OCI-LY1 (cell line): ENCODE data around the gene RAB7B.

Experiments
- H2AFZ ChIP-seq: fragments of 200-600 bp; sonication (generic), shearing (Covaris generic); 2 replicates; pipeline ENCODE4 v1.6.0; 2014; ENCODE audit warnings: antibody characterized with exemption, mild to moderate bottlenecking, low read length
- H3F3A ChIP-seq: fragments of 200-600 bp; sonication (generic), shearing (Covaris generic); 2 replicates; pipeline ENCODE4 v1.6.0; 2014; ENCODE audit warnings: mild to moderate bottlenecking, antibody characterized with exemption, low read length, moderate library complexity; ENCODE audit not compliant: insufficient read depth
- H3K27ac ChIP-seq: fragments of 200-600 bp; sonication (generic); 2 replicates; pipeline ENCODE4 v1.5.1; 2014; ENCODE audit warnings: low read length, mixed run types, mild to moderate bottlenecking, low read depth; ENCODE audit not compliant: poor library complexity, severe bottlenecking
- H3K27me3 ChIP-seq: fragments of 200-600 bp; sonication (generic); 2 replicates; pipeline ENCODE4 v1.6.0; 2014; ENCODE audit warnings: antibody characterized with exemption, mild to moderate bottlenecking, low read length, moderate library complexity; ENCODE audit not compliant: insufficient read depth
- H3K36me3 ChIP-seq: fragments of 200-600 bp; sonication (generic); 2 replicates; pipeline ENCODE4 v1.6.1; 2014; ENCODE audit warnings: mild to moderate bottlenecking, antibody characterized with exemption, low read length, moderate library complexity, mixed read lengths; ENCODE audit not compliant: insufficient read depth
- H3K4me1 ChIP-seq: fragments of 200-600 bp; sonication (generic); 2 replicates; pipeline ENCODE4 v1.5.1; 2014; ENCODE audit warnings: mild to moderate bottlenecking, low read length, moderate library complexity; ENCODE audit not compliant: insufficient read depth, severe bottlenecking
- H3K4me2 ChIP-seq: fragments of 200-600 bp; sonication (generic), shearing (Covaris generic); 2 replicates; pipeline ENCODE4 v1.6.1; 2014; ENCODE audit warnings: low read length
- H3K4me3 ChIP-seq: fragments of 200-600 bp; sonication (generic); 2 replicates; pipeline ENCODE4 v1.5.1; 2014; ENCODE audit warnings: low read length, low read depth, mild to moderate bottlenecking, mixed read lengths; ENCODE audit not compliant: poor library complexity, severe bottlenecking
- H3K79me2 ChIP-seq: fragments of 200-600 bp; shearing (Covaris generic); 2 replicates; pipeline ENCODE4 v1.6.1; 2016; ENCODE audit warnings: mixed run types, low read length, mixed read lengths; ENCODE audit not compliant: insufficient read depth
- H3K9ac ChIP-seq: fragments of 200-600 bp; sonication (generic), shearing (Covaris generic); 2 replicates; pipeline ENCODE4 v1.6.1; 2014; ENCODE audit warnings: mild to moderate bottlenecking, low read length, mixed read lengths
- H3K9me2 ChIP-seq: fragments of 200-600 bp; sonication (generic), shearing (Covaris generic); 2 replicates; pipeline ENCODE4 v1.6.1; 2014; ENCODE audit warnings: low read depth, mild to moderate bottlenecking, low read length, mixed read lengths
- H3K9me3 ChIP-seq: fragments of 200-600 bp; shearing (Covaris generic); 2 replicates; pipeline ENCODE4 v1.6.1; 2014; ENCODE audit warnings: low read length, mixed read lengths
- H4K20me1 ChIP-seq: fragments of 200-600 bp; sonication (generic), shearing (Covaris generic); 2 replicates; pipeline ENCODE4 v1.6.0; 2016; ENCODE audit warnings: mild to moderate bottlenecking, low read length; ENCODE audit not compliant: insufficient read depth
- EZH2 ChIP-seq: fragments of 200-600 bp; sonication (generic), shearing (Covaris generic); IDR thresholded peaks from 2 replicates; pipeline ENCODE4 v1.8.0; 2017; ENCODE audit warnings: borderline replicate concordance, mixed run types, mild to moderate bottlenecking, antibody characterized with exemption, low read length, moderate library complexity, mixed read lengths
- TF ChIP-seq, protein P1 (sequence below): fragments of 200-600 bp; sonication (generic), shearing (Covaris generic); IDR thresholded peaks from 2 replicates; pipeline ENCODE4 v1.5.1; 2017; ENCODE audit warnings: mild to moderate bottlenecking, antibody characterized with exemption, low read length, moderate library complexity, mixed read lengths

The RAB7B gene

DNA sequence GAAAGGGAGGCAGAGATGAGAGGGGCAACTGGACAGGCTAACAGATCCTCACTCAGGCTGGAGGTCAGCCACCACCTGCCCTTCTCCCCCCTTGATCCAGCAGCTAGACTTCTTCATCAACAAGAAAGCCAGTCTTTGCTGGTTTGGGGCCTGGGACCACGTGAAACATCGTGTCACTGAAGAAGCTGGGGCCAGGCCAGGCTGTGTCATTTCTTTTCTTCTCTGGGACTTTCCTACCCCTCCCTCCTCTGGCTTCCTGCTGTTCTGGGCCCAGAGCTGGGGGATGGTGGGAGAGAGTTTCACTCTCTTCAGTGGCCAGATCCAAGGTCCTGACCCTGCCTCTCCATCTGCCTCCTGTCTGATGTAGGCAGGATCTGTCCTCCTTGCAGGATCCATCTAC lies 41.8 kb downstream of the RAB7B start:
- no peak overlapping the region for H3K4me2 ChIP-seq
- no peak overlapping the region for H3K27ac ChIP-seq
- no peaks in the 10 kb centered on the region for H4K20me1 ChIP-seq
- peaks cover 3% of the 10 kb centered on the region; the same call in 1 of the 2 replicates for H3K27me3 ChIP-seq
- TF ChIP-seq, protein P1, sequence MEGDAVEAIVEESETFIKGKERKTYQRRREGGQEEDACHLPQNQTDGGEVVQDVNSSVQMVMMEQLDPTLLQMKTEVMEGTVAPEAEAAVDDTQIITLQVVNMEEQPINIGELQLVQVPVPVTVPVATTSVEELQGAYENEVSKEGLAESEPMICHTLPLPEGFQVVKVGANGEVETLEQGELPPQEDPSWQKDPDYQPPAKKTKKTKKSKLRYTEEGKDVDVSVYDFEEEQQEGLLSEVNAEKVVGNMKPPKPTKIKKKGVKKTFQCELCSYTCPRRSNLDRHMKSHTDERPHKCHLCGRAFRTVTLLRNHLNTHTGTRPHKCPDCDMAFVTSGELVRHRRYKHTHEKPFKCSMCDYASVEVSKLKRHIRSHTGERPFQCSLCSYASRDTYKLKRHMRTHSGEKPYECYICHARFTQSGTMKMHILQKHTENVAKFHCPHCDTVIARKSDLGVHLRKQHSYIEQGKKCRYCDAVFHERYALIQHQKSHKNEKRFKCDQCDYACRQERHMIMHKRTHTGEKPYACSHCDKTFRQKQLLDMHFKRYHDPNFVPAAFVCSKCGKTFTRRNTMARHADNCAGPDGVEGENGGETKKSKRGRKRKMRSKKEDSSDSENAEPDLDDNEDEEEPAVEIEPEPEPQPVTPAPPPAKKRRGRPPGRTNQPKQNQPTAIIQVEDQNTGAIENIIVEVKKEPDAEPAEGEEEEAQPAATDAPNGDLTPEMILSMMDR: no peak
- no peak for TF ChIP-seq EZH2
- no peaks in the 10 kb centered on the region for H3K4me1 ChIP-seq
- no peaks in the 10 kb centered on the region for H3K9me3 ChIP-seq
- H3K9me2 ChIP-seq: no peaks in the 10 kb centered on the region
- H3K36me3 ChIP-seq: no peaks in the 10 kb centered on the region
- H2AFZ ChIP-seq: no peak overlapping the region
- H3F3A ChIP-seq: no peaks in the 10 kb centered on the region
- H3K79me2 ChIP-seq: no peaks in the 10 kb centered on the region
- no peak overlapping the region for H3K4me3 ChIP-seq
- no peak overlapping the region for H3K9ac ChIP-seq

DNA sequence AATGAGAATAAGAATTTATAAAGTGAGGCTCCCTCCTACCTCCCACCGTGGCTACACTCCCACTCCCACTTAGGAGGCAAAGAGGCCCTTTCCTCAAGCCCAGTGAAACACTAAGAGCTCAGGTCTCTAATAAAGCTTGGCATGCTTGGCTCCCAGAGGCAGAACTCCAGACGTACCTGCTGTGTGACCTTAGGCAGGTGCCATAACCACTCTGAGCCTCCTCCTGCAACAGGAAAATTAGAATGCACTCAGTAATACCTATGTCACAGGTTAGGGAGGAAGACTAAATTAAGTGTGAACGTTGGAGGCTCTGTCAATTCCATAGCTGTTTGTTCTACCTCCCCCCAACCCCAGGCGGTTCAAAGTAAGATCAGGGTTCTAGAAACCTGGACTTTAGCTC lies 43.4 kb downstream of the RAB7B start:
- H3K27ac ChIP-seq: no peak overlapping the region
- TF ChIP-seq EZH2: no peak
- TF ChIP-seq, protein P1: no peak
- no peaks in the 10 kb centered on the region for H3K9me2 ChIP-seq
- H3K79me2 ChIP-seq: no peaks in the 10 kb centered on the region
- no peaks in the 10 kb centered on the region for H3K4me1 ChIP-seq
- H3K4me3 ChIP-seq: no peak overlapping the region
- no peaks in the 10 kb centered on the region for H3K36me3 ChIP-seq
- H3K9me3 ChIP-seq: no peaks in the 10 kb centered on the region
- H3K4me2 ChIP-seq: no peak overlapping the region
- H2AFZ ChIP-seq: no peak overlapping the region
- peaks cover under 1% of the 10 kb centered on the region; the same call in 1 of the 2 replicates for H3K27me3 ChIP-seq
- no peaks in the 10 kb centered on the region for H4K20me1 ChIP-seq
- H3F3A ChIP-seq: no peaks in the 10 kb centered on the region
- no peak overlapping the region for H3K9ac ChIP-seq

DNA sequence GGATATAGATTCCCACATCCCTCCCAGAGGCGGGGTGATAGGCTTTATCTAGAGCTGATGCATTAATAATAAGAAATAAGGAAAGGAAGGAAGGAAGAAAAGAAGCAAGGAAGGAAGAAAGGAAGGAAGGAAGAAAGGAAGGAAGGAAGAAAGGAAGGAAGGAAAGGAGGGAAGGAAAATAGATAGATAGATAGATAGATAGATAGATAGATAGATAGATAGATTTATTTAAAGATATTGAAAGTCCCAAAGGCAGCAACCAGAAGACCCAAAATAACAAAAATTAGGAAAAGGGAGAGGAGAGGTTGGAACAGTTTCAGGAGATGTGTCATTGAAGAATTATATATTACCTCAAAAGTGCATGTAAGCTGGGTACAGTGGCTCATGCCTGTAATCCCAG lies 47.7 kb downstream of the RAB7B start:
- H3K27ac ChIP-seq: no peak overlapping the region
- TF ChIP-seq, protein P1: no peak
- no peak for TF ChIP-seq EZH2
- H3K27me3 ChIP-seq: no peaks in the 10 kb centered on the region; the same call in 1 of the 2 replicates
- no peaks in the 10 kb centered on the region for H3F3A ChIP-seq
- H3K36me3 ChIP-seq: no peaks in the 10 kb centered on the region
- H3K4me3 ChIP-seq: no peak overlapping the region
- no peaks in the 10 kb centered on the region for H3K9me3 ChIP-seq
- H3K4me1 ChIP-seq: no peaks in the 10 kb centered on the region
- no peak overlapping the region for H3K9ac ChIP-seq
- H3K9me2 ChIP-seq: no peaks in the 10 kb centered on the region
- H3K4me2 ChIP-seq: no peak overlapping the region
- no peaks in the 10 kb centered on the region for H3K79me2 ChIP-seq
- no peak overlapping the region for H2AFZ ChIP-seq
- no peaks in the 10 kb centered on the region for H4K20me1 ChIP-seq
